Breast epithelium (tissue), 4 donors: ENCODE measurements around the gene CXCR5. TPM values are rescaled to one million over a fixed set of nuclear protein-coding genes. Genes with fewer than 3 reads are reported as not detected.

Experiments
- DNase-seq, 2 donors: peaks; one replicate each; pipeline ENCODE4 v3.0.0-alpha.2; 2019; ENCODE audit warnings: low spot score in 2 of 2
- H3K27ac ChIP-seq, 2 donors: fragments of 200-600 bp; sonication (generic) in 1 of 2; one replicate each; pipeline ENCODE4 v1.5.1; 2016 to 2019; ENCODE audit warnings: mild to moderate bottlenecking in 1 of 2
- H3K27me3 ChIP-seq, 2 donors: fragments of 200-600 bp; sonication (generic) in 1 of 2; one replicate each; pipeline versions ENCODE4 v1.5.1 to v1.6.0; 2017 to 2019; ENCODE audit warnings: control low read depth in 1 of 2, mild to moderate bottlenecking in 1 of 2
- H3K36me3 ChIP-seq: fragments of 200-600 bp; one replicate; pipeline ENCODE4 v1.5.1; 2019
- H3K4me1 ChIP-seq, 2 donors: fragments of 200-600 bp; sonication (generic); one replicate each; pipeline ENCODE4 v1.5.1; 2016 to 2019; ENCODE audit warnings: control low read depth in 1 of 2
- H3K4me3 ChIP-seq, 3 donors: fragments of 200-600 bp; sonication (generic); 1 replicate in 2 of 3; 2 replicates in 1 of 3; pipeline ENCODE4 v1.5.1; 2016 to 2019; ENCODE audit warnings: mild to moderate bottlenecking in 3 of 3, moderate library complexity in 2 of 3
- H3K9me3 ChIP-seq, 2 donors: fragments of 200-600 bp; sonication (generic) in 1 of 2; one replicate each; pipeline ENCODE4 v1.5.1; 2016 to 2019; ENCODE audit warnings: control low read depth in 1 of 2
- CTCF ChIP-seq, 3 donors: fragments of 450-650 bp; IDR thresholded peaks; one replicate each; pipeline ENCODE4 v1.5.1; 2016 to 2017; ENCODE audit warnings: antibody characterized with exemption in 3 of 3, mild to moderate bottlenecking in 3 of 3, moderate library complexity in 3 of 3
- POLR2A ChIP-seq: fragments of 450-650 bp; IDR thresholded peaks from one replicate; pipeline ENCODE4 v1.6.1; 2016; ENCODE audit warnings: antibody characterized with exemption, mild to moderate bottlenecking, moderate library complexity
- POLR2AphosphoS5 ChIP-seq, 3 donors: sonication (generic); formaldehyde crosslinking; IDR thresholded peaks; one replicate each; pipeline ENCODE4 v1.6.1; 2017; ENCODE audit warnings: antibody characterized with exemption in 3 of 3
- intact Hi-C: fragments of 100-400 bp; cut with DNase I; formaldehyde crosslinking; loops from one replicate; pipeline ENCODE4 v1.15.1; 2023; ENCODE audit warnings: low total_unique reads
- total RNA-seq, 3 donors: library from RNA; depleted of rRNA; stranded (reverse); fragments of >200 nt; gene quantifications; one replicate each; pipeline ENCODE4 v1.1.0, GENCODE V29; 2016

The CXCR5 gene
- total RNA-seq, 3 donors from 2014 or later = not detected

- no peaks in the 10 kb centered on the region for H3K9me3 ChIP-seq
- no peak for DNase-seq
- TF ChIP-seq POLR2AphosphoS5 (IDR thresholded peaks at IDR 0.05) = no peak
- TF ChIP-seq CTCF (IDR thresholded peaks at IDR 0.05) = no peak
- no peak for TF ChIP-seq POLR2A
- intact Hi-C loops = no loop called here
- H3K27me3 ChIP-seq = no peaks in the 10 kb centered on the region
- H3K4me1 ChIP-seq = peaks cover 40 to 49% of the 10 kb centered on the region in 2 donors
- no peak overlapping the region for H3K4me3 ChIP-seq
- H3K27ac ChIP-seq = peak overlapping the region; percentile 96 to 100
- H3K36me3 ChIP-seq = peaks cover 4% of the 10 kb centered on the region
These were observed 24.6 kb downstream of the CXCR5 start for GRCh38 chr11:118908264-118908663.

GRCh38 chr11:118908901-118909618 is 25.4 kb downstream of the CXCR5 start:
- peak; percentile 70 to 77 for DNase-seq
- peak overlapping the region; percentile 34 to 62 (median 44) for H3K4me3 ChIP-seq
- H3K36me3 ChIP-seq = no peaks in the 10 kb centered on the region
- H3K9me3 ChIP-seq = no peaks in the 10 kb centered on the region
- H3K27me3 ChIP-seq = no peaks in the 10 kb centered on the region
- peak in 2 of 3 donors; percentile 10 to 29 for TF ChIP-seq POLR2AphosphoS5 (IDR thresholded peaks at IDR 0.05)
- TF ChIP-seq CTCF (IDR thresholded peaks at IDR 0.05) = no peak
- no peak for TF ChIP-seq POLR2A
- intact Hi-C loops = no loop called here
- H3K27ac ChIP-seq = peak overlapping the region; percentile 96 to 100
- H3K4me1 ChIP-seq = peaks cover 47 to 57% of the 10 kb centered on the region in 2 donors

- H3K27me3 ChIP-seq = no peaks in the 10 kb centered on the region
- intact Hi-C loops = no loop called here
- H3K4me3 ChIP-seq = peak overlapping the region; percentile 34 to 62 (median 44)
- no peak for DNase-seq
- H3K36me3 ChIP-seq = no peaks in the 10 kb centered on the region
- peak overlapping the region; percentile 96 to 100 for H3K27ac ChIP-seq
- no peak for TF ChIP-seq POLR2AphosphoS5 (IDR thresholded peaks at IDR 0.05)
- TF ChIP-seq CTCF (IDR thresholded peaks at IDR 0.05) = no peak
- no peak for TF ChIP-seq POLR2A
- peaks cover 55 to 64% of the 10 kb centered on the region in 2 donors for H3K4me1 ChIP-seq
- no peaks in the 10 kb centered on the region for H3K9me3 ChIP-seq
These were observed 26.1 kb downstream of the CXCR5 start for GRCh38 chr11:118909619-118910308.

- intact Hi-C loops = no loop called here
- peak in 1 of 3 donors; percentile 13 for TF ChIP-seq CTCF (IDR thresholded peaks at IDR 0.05)
- no peak for TF ChIP-seq POLR2A
- peak; percentile 20 to 61 (median 45) for TF ChIP-seq POLR2AphosphoS5 (IDR thresholded peaks at IDR 0.05)
- peak; percentile 86 to 89 for DNase-seq
- H3K27me3 ChIP-seq = no peaks in the 10 kb centered on the region
- no peaks in the 10 kb centered on the region for H3K9me3 ChIP-seq
- peak overlapping the region; percentile 96 to 100 for H3K27ac ChIP-seq
- peaks cover 62 to 72% of the 10 kb centered on the region in 2 donors for H3K4me1 ChIP-seq
- H3K36me3 ChIP-seq = no peaks in the 10 kb centered on the region
- peak overlapping the region; percentile 34 to 62 (median 44) for H3K4me3 ChIP-seq
These were observed 26.8 kb downstream of the CXCR5 start for GRCh38 chr11:118910309-118911112.
